NCI-H1092 treated with DMSO at 0.1 percent for 48 hours (cell line): ENCODE results near the gene PML.
"Not testable (repeated sequence)": the region's sequence is repeated elsewhere in the genome, so short reads cannot be mapped to it uniquely, and the experiment has no call there.

ENCODE experiments used
- DNase-seq: peaks from one replicate; lab custom pipeline; 2025; lab: John Stamatoyannopoulos, UW

The PML gene

GRCh38 chr15:74060251-74060650 is 65.7 kb downstream of the PML start:
- DNase-seq: no peak

GRCh38 chr15:74062236-74062635 is 67.7 kb downstream of the PML start:
- no peak for DNase-seq

GRCh38 chr15:74062671-74063070 is 68.2 kb downstream of the PML start:
- DNase-seq: no peak

- not testable (repeated sequence) for DNase-seq
Observed at GRCh38 chr15:74063425-74064146, 69.1 kb downstream of the PML start.

- not testable (repeated sequence) for DNase-seq
Observed at GRCh38 chr15:74064183-74064582, 69.7 kb downstream of the PML start.

- DNase-seq: not testable (repeated sequence)
Observed at GRCh38 chr15:74064822-74065221, 70.3 kb downstream of the PML start.

GRCh38 chr15:74065684-74066411 is 71.3 kb downstream of the PML start:
- DNase-seq: not testable (repeated sequence)

- not testable (repeated sequence) for DNase-seq
Observed at GRCh38 chr15:74071645-74072044, 77.1 kb downstream of the PML start.

- not testable (repeated sequence) for DNase-seq
Observed at GRCh38 chr15:74072132-74072531, 77.6 kb downstream of the PML start.

GRCh38 chr15:74072614-74073337 is 78.3 kb downstream of the PML start:
- not testable (repeated sequence) for DNase-seq

GRCh38 chr15:74075781-74076180 is 81.3 kb downstream of the PML start:
- not testable (repeated sequence) for DNase-seq

- DNase-seq: not testable (repeated sequence)
Observed at GRCh38 chr15:74082450-74082849, 87.9 kb downstream of the PML start, which contains the start of gene GOLGA6A. Gene GOLGA6A, minus strand, starts transcription at chr15:74082550. Its CDS starts 41 bp downstream, at chr15:74082509.

GRCh38 chr15:74094567-74094966 is 100.1 kb downstream of the PML start:
- DNase-seq: not testable (repeated sequence)

- not testable (repeated sequence) for DNase-seq
Observed at GRCh38 chr15:74095610-74096009, 101.1 kb downstream of the PML start.

GRCh38 chr15:74096753-74097474 is 102.4 kb downstream of the PML start:
- not testable (repeated sequence) for DNase-seq
